ENCODE data around the gene TNFAIP2.
"Not testable (repeated sequence)": the region's sequence is repeated elsewhere in the genome, so short reads cannot be mapped to it uniquely, and the experiment has no call there.

Gene TNFAIP2

GRCh38 chr14:103165323-103165722 lies 42.1 kb downstream of the TNFAIP2 start:
- Histone ChIP-seq H3K9me2 (replicated peaks; ENCODE audit: insufficient read depth, low read length) (no peaks in the 10 kb centered on the region), H3K79me2 (ENCODE audit: insufficient read depth, low read length) (no peaks in the 10 kb centered on the region), H3K9me3 (ENCODE audit: insufficient read depth, low read length) (peaks cover 12% of the 10 kb centered on the region; the same call in 1 of the 2 replicates), H3F3A (ENCODE audit: insufficient read depth) (no peaks in the 10 kb centered on the region), H3K9ac (ENCODE audit: low read length) (no peak overlapping the region), H3K27ac (ENCODE audit: low read depth, low read length) (no peak overlapping the region), H2AFZ (ENCODE audit: low read depth, low read length, severe bottlenecking) (no peak overlapping the region), H3K4me3 (ENCODE audit: insufficient read depth, low read length, poor library complexity, severe bottlenecking) (no peak overlapping the region), H4K20me1 (ENCODE audit: low read depth, low read length) (no peaks in the 10 kb centered on the region), H3K27me3 (ENCODE audit: low read length) (no peaks in the 10 kb centered on the region), H3K36me3 (ENCODE audit: low read length) (no peaks in the 10 kb centered on the region), H3K4me2 (ENCODE audit: low read depth, low read length, poor library complexity, severe bottlenecking) (no peak overlapping the region)
- TF ChIP-seq EZH2phosphoT487 (conservative IDR thresholded peaks at IDR 0.05; ENCODE audit: low read length), result no peak
- TF ChIP-seq, protein P1, sequence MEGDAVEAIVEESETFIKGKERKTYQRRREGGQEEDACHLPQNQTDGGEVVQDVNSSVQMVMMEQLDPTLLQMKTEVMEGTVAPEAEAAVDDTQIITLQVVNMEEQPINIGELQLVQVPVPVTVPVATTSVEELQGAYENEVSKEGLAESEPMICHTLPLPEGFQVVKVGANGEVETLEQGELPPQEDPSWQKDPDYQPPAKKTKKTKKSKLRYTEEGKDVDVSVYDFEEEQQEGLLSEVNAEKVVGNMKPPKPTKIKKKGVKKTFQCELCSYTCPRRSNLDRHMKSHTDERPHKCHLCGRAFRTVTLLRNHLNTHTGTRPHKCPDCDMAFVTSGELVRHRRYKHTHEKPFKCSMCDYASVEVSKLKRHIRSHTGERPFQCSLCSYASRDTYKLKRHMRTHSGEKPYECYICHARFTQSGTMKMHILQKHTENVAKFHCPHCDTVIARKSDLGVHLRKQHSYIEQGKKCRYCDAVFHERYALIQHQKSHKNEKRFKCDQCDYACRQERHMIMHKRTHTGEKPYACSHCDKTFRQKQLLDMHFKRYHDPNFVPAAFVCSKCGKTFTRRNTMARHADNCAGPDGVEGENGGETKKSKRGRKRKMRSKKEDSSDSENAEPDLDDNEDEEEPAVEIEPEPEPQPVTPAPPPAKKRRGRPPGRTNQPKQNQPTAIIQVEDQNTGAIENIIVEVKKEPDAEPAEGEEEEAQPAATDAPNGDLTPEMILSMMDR (IDR thresholded peaks at IDR 0.05; ENCODE audit: insufficient read depth, low read length, poor library complexity, severe bottlenecking), result no peak

DNA sequence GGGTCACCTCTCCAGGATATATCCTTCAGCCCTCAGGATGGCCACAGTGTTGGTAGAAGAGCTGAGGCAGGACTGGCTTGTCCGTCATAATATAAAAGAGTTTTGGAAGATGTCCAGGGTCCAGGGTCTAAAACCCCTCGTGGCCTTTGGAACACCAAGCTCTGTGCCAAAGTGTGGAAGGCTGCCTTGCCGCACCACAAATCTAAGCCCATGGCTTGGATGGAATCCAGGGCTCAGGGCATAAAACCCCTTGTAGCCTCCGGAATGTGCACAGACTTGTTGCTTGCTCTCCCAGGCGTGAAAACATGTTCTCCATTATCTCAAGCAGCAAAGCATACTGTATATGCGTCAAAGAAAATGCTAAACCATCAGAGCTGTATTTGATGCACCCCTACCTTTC lies 46.7 kb downstream of the TNFAIP2 start:
- no peaks in the 10 kb centered on the region for H3K9me2 ChIP-seq (replicated peaks; ENCODE audit: insufficient read depth, low read length)
- H3K4me3 ChIP-seq (ENCODE audit: insufficient read depth, low read length, poor library complexity, severe bottlenecking), result no peak overlapping the region
- no peak overlapping the region for H2AFZ ChIP-seq (ENCODE audit: low read depth, low read length, severe bottlenecking)
- H3K9me3 ChIP-seq (ENCODE audit: insufficient read depth, low read length), result peaks cover 11% of the 10 kb centered on the region; the same call in 1 of the 2 replicates
- H3K27ac ChIP-seq (ENCODE audit: low read depth, low read length), result no peak overlapping the region
- no peak overlapping the region for H3K9ac ChIP-seq (ENCODE audit: low read length)
- H3K36me3 ChIP-seq (ENCODE audit: low read length), result no peaks in the 10 kb centered on the region
- H3F3A ChIP-seq (ENCODE audit: insufficient read depth), result no peaks in the 10 kb centered on the region
- TF ChIP-seq, protein P1 (IDR thresholded peaks at IDR 0.05; ENCODE audit: insufficient read depth, low read length, poor library complexity, severe bottlenecking), result no peak
- TF ChIP-seq EZH2phosphoT487 (conservative IDR thresholded peaks at IDR 0.05; ENCODE audit: low read length), result no peak
- no peaks in the 10 kb centered on the region for H3K27me3 ChIP-seq (ENCODE audit: low read length)
- no peaks in the 10 kb centered on the region for H4K20me1 ChIP-seq (ENCODE audit: low read depth, low read length)
- H3K79me2 ChIP-seq (ENCODE audit: insufficient read depth, low read length), result no peaks in the 10 kb centered on the region
- no peak overlapping the region for H3K4me2 ChIP-seq (ENCODE audit: low read depth, low read length, poor library complexity, severe bottlenecking)

DNA sequence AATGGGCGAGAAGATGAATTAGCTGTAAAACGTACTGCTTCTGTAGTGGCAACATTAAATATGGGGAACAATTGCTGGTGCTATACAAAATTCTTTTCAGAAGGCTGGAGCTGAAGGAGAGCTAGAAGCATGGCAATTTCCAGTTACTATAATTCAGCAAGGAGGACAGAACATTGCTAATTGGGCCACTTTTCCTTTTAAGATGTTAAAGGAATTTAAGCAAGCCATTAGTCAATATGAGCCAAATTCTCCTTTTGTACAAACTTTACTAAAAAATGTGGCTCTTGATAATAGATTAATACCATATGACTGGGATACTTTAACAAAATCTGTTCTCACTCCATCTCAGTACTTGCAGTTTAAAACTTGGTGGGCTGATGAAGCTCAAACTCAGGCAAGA lies 47.9 kb downstream of the TNFAIP2 start:
- H3F3A ChIP-seq (ENCODE audit: insufficient read depth); H3K9ac ChIP-seq (ENCODE audit: low read length); H3K79me2 ChIP-seq (ENCODE audit: insufficient read depth, low read length); H3K4me2 ChIP-seq (ENCODE audit: low read depth, low read length, poor library complexity, severe bottlenecking); H4K20me1 ChIP-seq (ENCODE audit: low read depth, low read length); H3K4me3 ChIP-seq (ENCODE audit: insufficient read depth, low read length, poor library complexity, severe bottlenecking); H3K27ac ChIP-seq (ENCODE audit: low read depth, low read length); H2AFZ ChIP-seq (ENCODE audit: low read depth, low read length, severe bottlenecking); H3K9me2 ChIP-seq (replicated peaks; ENCODE audit: insufficient read depth, low read length); H3K27me3 ChIP-seq (ENCODE audit: low read length); H3K36me3 ChIP-seq (ENCODE audit: low read length): not testable (repeated sequence)
- peaks cover 11% of the 10 kb centered on the region; the same call in 1 of the 2 replicates for H3K9me3 ChIP-seq (ENCODE audit: insufficient read depth, low read length)

- peaks cover 11% of the 10 kb centered on the region; the same call in 1 of the 2 replicates for H3K9me3 ChIP-seq (ENCODE audit: insufficient read depth, low read length)
- no peaks in the 10 kb centered on the region for H3K27me3 ChIP-seq (ENCODE audit: low read length)
- no peaks in the 10 kb centered on the region for H3K36me3 ChIP-seq (ENCODE audit: low read length)
Observed at GRCh38 chr14:103172921-103173320, 49.7 kb downstream of the TNFAIP2 start.

DNA sequence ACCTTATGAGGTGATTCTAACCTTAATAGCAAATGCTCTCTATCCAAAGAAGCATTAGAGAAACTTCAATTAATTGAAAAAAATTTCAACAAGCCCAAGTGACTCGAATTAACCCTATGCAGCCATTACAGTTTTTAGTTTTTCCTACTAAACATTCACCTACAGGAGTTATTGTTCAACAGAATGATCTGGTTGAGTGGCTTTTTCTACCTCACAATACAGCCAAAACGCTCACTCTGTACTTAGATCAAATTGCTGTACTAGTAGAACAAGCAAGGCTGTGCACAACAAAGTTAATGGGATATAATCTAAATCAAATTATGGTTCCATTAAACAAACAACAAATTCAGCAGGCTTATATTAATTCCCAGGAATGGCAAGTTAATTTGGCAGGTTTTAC lies 50.6 kb downstream of the TNFAIP2 start:
- not testable (repeated sequence) for H3K4me3 ChIP-seq (ENCODE audit: insufficient read depth, low read length, poor library complexity, severe bottlenecking); H3K36me3 ChIP-seq (ENCODE audit: low read length); H3F3A ChIP-seq (ENCODE audit: insufficient read depth); H3K27ac ChIP-seq (ENCODE audit: low read depth, low read length); H3K4me2 ChIP-seq (ENCODE audit: low read depth, low read length, poor library complexity, severe bottlenecking); H3K9ac ChIP-seq (ENCODE audit: low read length); H3K79me2 ChIP-seq (ENCODE audit: insufficient read depth, low read length); H3K9me2 ChIP-seq (replicated peaks; ENCODE audit: insufficient read depth, low read length); H2AFZ ChIP-seq (ENCODE audit: low read depth, low read length, severe bottlenecking); H3K27me3 ChIP-seq (ENCODE audit: low read length); H4K20me1 ChIP-seq (ENCODE audit: low read depth, low read length)
- H3K9me3 ChIP-seq (ENCODE audit: insufficient read depth, low read length), result peaks cover 11% of the 10 kb centered on the region; the same call in 1 of the 2 replicates

More at GRCh38 chr14:103172921-103173320, 49.7 kb downstream of the TNFAIP2 start:
- Histone ChIP-seq H4K20me1 (ENCODE audit: low read depth, low read length) (no peaks in the 10 kb centered on the region), H3F3A (ENCODE audit: insufficient read depth) (no peaks in the 10 kb centered on the region), H3K27ac (ENCODE audit: low read depth, low read length) (no peak overlapping the region), H3K79me2 (ENCODE audit: insufficient read depth, low read length) (no peaks in the 10 kb centered on the region), H3K9ac (ENCODE audit: low read length) (no peak overlapping the region), H3K9me2 (replicated peaks; ENCODE audit: insufficient read depth, low read length) (no peaks in the 10 kb centered on the region), H3K4me3 (ENCODE audit: insufficient read depth, low read length, poor library complexity, severe bottlenecking) (no peak overlapping the region), H3K4me2 (ENCODE audit: low read depth, low read length, poor library complexity, severe bottlenecking) (no peak overlapping the region), H2AFZ (ENCODE audit: low read depth, low read length, severe bottlenecking) (no peak overlapping the region)
- TF ChIP-seq, protein P1 (IDR thresholded peaks at IDR 0.05; ENCODE audit: insufficient read depth, low read length, poor library complexity, severe bottlenecking), result no peak
- TF ChIP-seq EZH2phosphoT487 (conservative IDR thresholded peaks at IDR 0.05; ENCODE audit: low read length), result no peak

DNA sequence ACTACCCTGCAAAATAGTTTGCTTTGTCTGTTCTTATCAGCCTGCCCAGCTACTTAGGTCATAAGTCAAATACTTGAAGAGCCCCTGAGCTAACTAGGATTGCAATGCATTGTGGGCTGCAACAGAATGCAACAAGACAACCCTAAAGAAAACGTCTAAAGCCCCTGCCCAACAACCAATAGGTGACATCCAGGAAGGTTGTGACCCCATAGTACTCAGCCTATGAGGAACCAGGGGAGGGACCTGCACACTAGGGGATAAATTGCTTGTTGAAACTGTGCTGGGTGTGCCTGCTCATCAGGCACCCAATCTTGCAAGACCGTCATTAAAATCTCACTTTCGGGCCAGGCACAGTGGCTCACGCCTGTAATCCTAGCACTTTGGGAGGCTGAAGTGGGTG lies 52.9 kb downstream of the TNFAIP2 start:
- H3K4me2 ChIP-seq (ENCODE audit: low read depth, low read length, poor library complexity, severe bottlenecking); H2AFZ ChIP-seq (ENCODE audit: low read depth, low read length, severe bottlenecking); H3K4me3 ChIP-seq (ENCODE audit: insufficient read depth, low read length, poor library complexity, severe bottlenecking); H3K27me3 ChIP-seq (ENCODE audit: low read length); H3K9me2 ChIP-seq (replicated peaks; ENCODE audit: insufficient read depth, low read length); H3K79me2 ChIP-seq (ENCODE audit: insufficient read depth, low read length); H3K36me3 ChIP-seq (ENCODE audit: low read length); H3F3A ChIP-seq (ENCODE audit: insufficient read depth); H4K20me1 ChIP-seq (ENCODE audit: low read depth, low read length); H3K9me3 ChIP-seq (ENCODE audit: insufficient read depth, low read length); H3K9ac ChIP-seq (ENCODE audit: low read length); H3K27ac ChIP-seq (ENCODE audit: low read depth, low read length): not testable (repeated sequence)

Data from SU-DHL-6 (cell line).